Measurements from ENCODE around the gene AKR1B15.
"Not testable (repeated sequence)": the region's sequence is repeated elsewhere in the genome, so short reads cannot be mapped to it uniquely, and the experiment has no call there.

DNA sequence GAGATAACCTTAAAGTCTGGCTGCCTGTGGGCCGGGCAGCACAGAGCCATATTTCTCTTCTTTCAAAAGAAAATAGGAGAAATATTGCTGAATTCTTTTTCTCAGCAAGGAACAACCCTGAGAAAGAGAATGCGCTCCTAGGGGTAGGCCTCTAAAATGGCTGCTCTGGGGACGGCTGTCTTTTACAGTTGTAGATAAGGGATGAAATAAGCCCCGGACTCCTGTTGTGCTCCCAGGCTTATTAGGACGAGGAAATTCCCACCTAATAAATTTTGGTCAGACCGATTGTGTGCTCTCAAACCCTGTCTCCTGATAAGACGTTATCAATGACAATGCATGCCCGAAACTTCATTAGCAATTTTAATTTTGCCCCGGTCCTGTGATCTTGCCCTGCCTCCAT, 21.1 kb downstream of the AKR1B15 start:
- TF ChIP-seq, protein P1, sequence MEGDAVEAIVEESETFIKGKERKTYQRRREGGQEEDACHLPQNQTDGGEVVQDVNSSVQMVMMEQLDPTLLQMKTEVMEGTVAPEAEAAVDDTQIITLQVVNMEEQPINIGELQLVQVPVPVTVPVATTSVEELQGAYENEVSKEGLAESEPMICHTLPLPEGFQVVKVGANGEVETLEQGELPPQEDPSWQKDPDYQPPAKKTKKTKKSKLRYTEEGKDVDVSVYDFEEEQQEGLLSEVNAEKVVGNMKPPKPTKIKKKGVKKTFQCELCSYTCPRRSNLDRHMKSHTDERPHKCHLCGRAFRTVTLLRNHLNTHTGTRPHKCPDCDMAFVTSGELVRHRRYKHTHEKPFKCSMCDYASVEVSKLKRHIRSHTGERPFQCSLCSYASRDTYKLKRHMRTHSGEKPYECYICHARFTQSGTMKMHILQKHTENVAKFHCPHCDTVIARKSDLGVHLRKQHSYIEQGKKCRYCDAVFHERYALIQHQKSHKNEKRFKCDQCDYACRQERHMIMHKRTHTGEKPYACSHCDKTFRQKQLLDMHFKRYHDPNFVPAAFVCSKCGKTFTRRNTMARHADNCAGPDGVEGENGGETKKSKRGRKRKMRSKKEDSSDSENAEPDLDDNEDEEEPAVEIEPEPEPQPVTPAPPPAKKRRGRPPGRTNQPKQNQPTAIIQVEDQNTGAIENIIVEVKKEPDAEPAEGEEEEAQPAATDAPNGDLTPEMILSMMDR (IDR thresholded peaks at IDR 0.05) = not testable (repeated sequence)
- not testable (repeated sequence) for TF ChIP-seq CHD2 (IDR thresholded peaks at IDR 0.05; ENCODE audit: low read length, partially characterized antibody); YY1 (IDR thresholded peaks at IDR 0.05; ENCODE audit: low read depth); EP300 (IDR thresholded peaks at IDR 0.05; ENCODE audit: borderline replicate concordance in 1 of 2, low read depth in 1 of 2, low read length in 1 of 2)

Data from SK-N-SH (cell line).